ENCODE measurements around the gene CERS1.

CERS1 gene

DNA sequence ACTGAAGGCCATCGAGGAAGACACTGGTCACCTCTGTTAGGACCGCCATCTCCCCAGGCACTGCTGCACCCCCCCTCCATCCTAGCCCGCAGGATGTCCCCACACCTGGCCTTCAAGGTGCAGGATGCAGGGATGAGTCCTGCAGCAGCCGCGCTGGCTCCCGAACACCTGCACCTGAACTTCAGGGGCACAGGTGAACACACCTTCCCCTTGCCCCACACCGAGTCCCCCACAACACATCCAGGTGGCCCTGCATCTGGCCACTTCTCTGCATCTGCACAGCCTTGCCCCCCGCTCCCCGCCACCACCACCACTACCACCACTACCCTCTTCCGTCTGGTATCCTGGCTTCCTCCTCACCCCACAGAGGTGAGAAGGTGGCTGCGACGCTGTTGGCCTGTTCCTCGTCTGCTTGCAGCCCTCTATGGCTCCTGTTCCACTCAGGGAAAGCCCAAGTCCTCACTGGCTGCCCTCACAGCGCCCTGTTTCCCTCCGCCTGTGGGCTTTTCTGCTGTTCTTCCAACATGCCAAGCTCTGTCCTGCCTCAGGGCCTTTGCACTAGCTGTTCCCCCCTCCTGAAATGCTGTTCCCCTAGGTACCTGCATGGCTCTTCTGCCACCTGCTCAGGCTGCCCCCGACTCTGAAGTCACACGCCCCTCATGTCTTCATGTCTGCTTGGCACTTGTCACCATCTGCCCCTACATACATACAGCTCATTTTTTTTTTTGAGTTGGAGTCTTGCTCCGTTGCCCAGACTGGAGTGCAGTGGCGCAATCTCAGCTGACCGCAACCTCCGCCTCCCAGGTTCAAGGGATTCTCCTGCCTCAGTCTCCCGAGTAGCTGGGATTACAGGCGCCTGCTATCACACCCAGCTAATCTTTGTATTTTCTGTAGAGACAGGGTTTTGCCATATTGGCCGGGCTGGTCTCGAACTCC lies 1.4 kb upstream of the CERS1 start:
- DNase-seq = no peak

DNA sequence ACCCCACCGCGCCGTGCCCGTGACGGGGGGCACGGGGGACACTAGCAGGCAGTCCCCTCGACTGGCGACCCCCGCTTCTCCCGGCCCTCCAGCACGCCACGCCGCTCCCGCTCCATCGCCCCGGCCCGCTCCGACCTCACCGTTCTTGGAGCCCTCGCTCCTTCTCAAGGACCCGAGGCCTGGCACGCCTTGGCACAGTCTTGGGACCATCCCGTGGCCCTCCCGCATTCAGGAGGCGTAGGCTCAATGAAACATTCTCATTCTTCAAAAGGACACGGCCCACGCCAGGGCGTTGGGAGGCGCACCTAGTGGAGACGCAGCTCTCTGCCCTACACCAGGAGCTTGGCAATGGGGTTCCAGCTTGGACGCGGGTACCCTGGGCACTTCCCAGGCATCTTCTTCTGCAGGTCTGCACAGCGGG lies 473 bp upstream of the CERS1 start:
- no peak for DNase-seq

DNA sequence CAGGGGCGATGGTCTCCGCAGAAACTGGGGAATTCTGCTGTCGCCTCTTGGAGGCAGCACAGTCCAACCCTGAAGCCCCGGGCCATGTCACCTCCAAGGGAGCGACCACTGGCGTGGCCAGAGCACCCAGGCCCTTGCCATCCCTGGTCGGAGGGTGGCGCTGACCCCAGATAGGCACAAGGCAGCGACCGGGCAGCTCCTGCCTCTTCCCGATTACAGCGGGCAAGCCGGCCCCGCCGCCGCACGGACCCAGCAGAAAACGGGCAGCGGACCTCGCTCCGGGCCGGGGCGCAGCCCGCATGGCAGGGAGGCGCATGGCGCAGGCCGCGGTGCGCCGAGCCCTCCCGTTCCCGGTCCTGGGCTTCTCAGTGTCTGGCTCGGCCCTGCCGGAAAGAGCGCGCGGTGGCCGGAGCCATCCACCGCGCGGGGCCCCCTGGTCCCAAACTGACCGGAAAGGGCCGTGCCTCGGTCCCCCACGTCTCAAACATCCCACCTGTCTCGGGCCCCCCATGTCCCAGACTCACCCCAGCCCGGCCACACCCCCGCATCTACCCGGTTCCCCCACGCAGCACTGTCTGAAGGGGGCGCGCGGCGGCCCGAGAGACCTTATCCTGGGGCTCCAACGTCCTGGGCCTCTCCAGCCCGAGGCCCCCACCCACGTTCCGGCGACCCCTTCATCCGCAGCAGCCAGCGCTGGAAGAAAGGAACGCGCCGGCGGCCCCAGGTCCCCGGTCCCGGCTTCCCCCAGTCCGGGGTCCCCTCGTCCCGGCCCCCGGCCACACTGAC lies 727 bp downstream of the CERS1 start:
- no peak for DNase-seq

DNA sequence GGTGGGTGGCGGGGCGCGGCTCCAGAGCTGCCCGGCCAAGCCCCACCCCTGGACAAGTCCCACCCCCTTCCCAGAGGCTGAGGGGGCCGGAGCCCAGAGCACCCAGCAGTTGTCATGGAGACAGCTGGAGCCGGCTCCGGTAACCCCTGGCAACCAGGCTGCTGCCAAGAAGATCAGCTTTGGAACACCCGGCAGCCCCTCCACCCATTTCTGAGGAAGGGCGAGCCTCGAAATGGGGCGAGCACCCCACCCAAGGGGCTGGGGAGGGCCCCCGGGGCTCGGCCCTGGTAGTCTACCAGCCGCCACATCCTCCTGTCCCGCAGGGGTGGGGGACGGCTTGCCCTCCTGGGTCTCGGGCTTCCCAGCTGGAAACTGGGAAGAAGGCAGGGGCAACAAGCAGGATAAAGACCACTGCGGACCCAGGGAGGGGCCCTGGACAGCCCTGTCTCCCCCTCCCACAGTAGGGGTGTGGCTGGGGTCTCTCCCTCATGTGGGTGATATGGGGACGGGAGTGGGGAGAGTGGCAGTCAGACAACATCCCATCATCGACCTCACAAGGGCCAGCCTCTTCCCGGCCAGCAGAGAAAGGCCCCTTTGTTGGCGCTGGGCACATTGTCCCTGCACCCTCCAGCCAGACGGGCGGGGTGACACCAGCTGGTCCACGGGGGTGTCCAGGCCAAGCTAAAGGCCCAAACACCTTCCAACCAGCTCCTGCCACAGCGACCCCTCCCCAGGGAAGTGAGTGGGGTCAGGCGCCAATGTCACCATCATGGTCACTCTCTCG lies 1.5 kb downstream of the CERS1 start:
- no peak for DNase-seq

DNA sequence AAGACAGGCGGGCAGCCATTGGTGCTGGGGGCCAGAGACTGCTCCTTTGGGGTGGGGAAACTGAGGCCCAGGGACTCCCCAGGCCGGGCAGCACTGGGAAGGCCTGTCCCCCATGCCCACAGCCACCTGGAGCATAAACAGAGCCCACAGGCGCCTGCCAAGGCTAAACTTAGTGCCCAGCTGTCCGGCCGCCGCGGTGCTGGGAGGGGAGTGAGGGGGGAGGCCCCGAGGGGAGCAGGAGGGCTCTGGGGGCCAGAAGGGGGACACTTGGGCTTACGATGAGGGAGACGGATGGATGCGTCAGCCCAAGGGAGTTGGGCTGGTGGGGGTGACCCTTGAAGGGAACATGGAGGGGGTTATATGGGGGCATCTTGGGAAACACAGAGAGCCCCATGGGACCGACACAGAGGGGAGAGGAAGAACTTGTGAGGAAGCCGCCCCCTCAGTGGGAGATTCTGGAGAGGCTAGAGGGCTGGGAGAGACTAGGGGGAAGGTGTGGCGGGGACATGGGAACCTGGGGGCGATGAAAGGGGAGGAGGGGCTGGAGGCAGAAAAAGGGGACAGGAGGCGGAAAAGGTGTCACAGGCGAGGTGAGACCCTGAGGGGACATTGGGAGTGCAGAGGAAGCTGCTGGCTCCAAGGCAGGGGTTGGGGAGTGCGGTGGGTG lies 2.2 kb downstream of the CERS1 start:
- no peak for DNase-seq

DNA sequence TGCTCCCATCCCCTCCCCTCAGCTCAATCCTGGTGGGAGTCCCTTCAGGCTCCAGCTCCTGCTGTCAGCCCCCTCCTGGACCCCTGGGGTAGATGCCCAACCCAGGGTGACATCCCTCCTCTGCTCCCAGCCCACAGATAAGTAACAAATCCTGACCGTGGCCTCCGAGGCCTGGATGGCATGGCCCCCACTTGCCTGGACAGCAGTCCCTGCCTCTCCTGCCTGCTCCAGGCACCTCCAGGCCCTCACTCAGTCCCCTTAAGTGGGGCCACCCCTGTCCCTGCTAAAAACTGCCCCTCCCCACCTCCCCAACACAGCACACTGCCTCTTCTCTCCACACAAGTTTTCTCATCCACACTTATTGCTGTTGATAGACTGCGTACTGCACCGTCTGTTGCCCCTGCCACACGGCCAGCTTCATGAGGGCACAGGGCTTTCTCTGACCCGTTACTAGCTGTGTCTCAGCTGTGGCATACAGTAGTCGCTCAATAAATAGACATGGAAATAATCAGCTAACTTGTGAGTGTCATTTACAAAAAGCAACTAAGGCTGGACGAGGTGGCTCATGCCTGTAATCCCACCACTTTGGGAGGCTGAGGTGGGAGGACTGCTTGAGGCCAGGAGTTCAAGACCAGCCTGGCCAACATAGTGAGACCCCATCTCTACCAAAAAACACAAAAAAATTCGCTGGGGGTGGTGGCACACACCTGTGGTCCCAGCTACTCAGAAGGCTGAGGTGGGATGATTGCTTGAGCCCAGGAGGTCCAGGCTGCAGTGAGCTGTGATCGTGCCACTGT lies 5.8 kb downstream of the CERS1 start:
- no peak for DNase-seq

DNA sequence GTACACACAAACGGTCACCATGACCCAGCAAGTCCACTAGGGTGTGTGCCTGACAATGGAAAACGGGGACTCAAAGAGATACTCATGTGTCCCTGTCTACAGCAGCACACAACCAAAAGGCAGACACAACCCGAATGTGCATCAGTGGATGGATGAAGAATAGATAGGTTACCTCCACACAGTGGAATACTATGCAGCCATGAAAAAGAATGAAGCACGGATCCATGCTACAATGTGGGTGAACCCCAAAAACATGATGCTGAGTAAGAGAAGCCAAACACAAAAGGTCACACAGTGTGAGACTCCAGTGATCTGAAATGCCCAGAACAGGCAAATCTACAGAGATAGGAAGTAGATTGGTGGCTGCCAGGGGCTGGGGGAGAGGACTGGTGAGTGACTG lies 9.0 kb downstream of the CERS1 start:
- no peak for DNase-seq

DNA sequence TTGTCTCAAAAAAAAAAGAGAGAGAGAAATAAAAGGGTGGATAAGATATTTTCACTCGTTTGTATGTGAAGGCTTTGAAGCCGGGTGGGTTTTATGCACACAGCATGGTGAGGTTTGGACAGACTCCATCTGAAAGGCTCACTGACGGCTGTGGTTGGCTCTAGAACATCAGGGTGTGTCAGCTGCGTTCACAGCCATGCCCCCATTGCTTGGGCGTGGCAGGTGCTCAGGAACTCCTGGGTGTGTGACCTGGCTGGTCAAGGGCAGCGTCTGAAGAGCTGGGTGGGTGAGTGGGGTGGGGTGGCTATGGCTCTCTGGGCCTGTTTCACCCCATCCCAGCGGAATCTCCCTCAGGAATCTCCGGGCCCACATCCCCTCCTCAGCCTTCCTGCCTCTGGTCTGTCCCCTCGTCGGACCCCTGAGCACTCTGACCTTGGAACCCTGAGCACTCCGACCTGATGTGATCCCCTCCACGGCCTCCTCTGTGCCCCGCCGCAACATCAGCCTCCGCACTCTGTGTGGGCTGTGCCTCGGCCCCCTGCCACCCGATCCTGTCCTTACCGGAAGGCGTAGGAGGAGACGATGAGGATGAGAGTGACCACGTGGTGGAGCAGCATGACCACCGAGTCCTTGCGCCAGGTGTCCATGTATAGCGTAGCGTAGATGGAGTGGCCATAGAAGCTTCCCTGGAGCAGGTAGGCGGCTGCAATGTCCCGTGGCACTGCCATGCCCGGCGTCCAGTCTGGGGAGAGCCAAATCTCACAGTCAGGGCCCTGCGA lies 12.2 kb downstream of the CERS1 start:
- no peak for DNase-seq

DNA sequence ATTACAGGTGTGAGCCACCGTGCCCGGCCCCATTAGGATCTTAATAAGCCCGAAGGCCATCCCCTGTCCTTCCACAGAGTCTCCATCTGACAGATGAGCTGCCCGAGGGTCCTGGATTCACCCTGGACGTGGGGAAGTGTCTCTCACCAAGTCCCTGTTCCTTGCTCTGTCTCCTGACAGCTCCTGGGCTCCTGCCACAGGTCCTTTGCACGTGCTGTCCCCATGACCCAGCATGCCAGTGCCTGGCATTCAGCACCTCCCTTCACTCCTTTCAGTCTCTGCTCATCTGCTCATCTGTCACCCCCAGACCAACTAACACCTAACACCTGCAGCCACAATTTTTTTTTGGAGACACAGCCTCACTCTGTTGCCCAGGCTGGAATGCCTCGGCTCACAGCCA lies 14.5 kb downstream of the CERS1 start:
- DNase-seq = no peak

DNA sequence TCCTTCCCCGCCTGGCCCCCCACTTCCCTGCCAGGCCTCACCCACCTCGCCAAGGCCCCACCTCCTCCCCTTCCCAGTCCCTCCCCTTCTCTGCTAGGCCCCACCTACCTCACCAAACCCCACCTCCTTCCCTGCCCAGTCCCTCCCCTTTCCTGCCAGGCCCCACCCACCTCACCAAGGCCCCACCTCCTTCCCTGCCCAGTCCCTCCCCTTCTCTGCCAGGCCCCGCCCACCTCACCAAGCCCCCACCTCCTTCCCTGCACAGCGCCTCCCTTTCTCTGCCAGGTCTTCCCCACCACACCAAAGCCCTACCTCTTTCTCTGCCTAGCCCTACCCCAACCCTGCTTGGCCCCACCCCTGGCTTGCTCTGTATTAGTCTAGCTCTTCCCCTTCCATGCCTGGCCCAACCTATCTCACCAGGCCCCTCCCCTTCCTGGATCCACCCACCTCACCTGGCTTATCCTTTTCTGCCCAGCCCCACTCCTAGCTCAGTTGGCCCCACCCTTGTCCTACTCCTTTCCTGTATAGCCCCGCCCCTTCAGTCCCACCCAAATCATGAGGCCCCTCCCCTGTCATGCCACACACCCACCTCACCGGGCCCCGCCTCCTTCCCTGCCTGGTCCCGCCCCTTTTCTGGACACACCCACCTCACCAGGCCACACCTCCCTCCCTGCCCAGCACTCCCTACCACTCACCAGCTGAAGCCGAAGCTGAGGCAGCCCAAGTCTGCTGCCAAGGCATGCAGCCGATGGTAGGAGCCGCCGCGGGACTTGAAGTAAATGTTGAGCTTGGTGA lies 16.2 kb downstream of the CERS1 start:
- no peak for DNase-seq

DNA sequence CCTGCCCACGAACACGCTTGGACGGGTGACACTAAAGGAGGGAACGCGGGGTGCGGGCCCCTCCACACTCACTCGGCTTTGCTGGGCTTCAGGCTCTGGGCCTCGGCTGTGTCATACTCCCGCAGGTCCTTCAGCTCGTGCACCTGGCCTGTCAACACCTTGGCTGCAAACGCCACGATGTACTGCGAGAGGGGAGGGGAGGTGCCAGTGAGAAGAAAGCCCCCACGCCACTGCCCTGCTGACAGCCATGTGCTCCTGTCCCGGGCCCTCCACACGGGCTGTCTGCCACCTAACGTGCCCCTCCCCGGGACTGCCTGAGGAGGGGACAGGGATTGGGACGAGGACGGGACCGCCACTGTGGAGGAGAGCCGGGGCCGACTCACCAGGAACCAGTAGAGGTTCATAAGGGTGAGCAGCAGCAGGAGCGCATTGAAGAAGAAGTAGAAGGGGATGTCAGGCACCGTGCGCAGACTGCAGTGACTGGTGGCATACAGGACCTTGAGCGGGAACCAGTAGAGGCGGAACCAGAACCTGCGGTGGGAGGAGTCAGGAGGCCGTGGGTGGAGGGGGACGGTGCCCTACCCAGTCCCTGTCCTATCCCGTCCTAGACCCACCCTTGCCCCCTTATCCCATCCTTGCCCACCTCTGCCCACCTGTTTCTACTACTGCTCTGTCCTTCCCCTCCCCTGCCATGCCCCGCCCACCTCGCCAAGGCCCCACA lies 16.9 kb downstream of the CERS1 start:
- no peak for DNase-seq

DNA sequence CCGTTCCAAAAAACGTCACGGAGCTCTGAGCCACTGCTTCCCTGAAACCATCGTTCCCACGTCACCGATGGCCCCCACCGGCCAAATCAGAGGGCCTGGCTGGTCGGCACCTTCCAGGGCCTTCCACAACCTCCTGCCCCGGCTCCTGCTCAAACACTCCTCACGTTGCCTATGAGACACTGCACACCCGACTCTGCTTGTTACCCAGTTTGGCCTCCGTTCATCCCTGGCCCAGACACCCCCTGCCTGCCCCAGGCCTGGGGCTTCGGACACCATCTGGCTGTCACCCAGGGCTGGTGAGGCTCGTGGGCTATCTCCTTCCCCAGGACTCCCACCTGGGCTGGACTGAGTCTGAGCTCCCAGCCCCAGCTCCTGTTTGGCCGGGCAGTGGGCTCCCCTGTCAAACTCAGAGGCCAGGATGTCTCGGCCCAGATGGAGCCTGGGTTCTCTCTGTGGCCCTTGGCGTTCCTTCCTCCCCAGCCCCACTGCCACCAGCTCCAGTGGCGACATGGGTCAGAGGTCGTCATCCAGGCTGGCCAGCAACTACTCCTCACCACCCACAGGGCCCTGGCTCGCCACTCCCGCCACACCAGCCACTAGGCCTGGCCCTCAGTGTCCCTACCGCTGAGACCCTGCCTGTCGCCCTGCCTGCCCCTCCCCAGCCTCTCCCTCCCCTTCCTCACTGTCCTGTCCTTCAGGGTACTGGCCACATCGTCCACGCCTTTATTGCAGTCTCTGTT lies 17.7 kb downstream of the CERS1 start:
- DNase-seq = no peak

DNA sequence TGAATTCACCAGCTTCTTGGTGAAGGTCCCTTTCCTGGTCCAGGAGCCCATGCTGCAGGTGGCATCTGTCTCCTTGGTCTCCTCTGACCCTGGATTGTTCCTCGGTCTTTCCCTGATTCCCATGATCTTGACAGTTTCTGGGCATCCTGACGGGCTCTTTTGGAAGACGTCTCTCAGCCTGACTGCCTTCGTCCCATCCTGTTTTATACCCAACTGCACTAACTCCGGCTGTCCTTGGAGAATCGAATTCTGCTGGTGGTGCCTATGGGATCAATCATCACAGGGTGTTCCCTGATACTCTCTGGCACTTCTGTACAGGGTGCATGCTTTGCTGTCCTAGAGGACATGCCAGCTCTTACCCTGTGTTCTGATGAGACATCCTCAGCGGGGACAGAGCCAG lies 19.1 kb downstream of the CERS1 start:
- DNase-seq = no peak

DNA sequence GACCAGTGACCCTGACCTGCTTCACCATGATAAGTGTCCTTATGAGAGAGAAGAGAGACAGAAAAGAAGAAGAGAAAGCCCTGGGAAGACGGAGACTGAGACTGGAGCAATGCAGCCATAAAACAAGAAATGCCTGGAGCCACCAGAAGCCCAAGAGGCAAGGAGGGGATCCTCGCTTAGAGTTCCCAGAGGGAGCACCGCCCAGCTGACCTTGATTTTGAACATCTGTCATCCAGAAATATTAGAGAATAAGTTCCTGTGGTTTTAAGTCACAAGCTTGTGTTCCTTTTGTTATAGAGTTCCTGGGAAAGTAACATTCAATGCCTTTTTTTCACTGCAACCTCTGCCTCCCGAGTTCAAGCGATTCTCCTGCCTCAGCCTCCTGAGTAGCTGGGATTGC lies 20.2 kb downstream of the CERS1 start:
- no peak for DNase-seq

DNA sequence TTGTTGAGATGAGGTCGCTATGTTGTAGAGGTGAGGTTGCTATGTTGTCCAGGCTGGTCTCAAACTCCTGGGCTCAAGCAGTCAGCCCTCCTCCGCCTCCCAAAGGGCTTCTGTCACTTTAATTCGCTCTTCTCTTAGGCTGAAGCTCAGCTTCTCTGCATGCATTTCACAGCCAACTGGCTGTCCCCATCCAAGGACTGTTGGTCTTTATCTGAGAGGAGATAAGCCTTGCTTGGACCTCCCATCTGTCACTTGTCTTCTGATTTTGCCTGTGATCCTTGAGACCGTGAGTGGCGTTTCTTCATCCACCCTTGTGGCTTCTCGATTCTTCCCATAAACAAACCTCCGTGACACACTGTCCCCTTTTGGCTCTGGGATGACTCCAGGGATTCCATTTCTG lies 24.4 kb downstream of the CERS1 start:
- no peak for DNase-seq

DNA sequence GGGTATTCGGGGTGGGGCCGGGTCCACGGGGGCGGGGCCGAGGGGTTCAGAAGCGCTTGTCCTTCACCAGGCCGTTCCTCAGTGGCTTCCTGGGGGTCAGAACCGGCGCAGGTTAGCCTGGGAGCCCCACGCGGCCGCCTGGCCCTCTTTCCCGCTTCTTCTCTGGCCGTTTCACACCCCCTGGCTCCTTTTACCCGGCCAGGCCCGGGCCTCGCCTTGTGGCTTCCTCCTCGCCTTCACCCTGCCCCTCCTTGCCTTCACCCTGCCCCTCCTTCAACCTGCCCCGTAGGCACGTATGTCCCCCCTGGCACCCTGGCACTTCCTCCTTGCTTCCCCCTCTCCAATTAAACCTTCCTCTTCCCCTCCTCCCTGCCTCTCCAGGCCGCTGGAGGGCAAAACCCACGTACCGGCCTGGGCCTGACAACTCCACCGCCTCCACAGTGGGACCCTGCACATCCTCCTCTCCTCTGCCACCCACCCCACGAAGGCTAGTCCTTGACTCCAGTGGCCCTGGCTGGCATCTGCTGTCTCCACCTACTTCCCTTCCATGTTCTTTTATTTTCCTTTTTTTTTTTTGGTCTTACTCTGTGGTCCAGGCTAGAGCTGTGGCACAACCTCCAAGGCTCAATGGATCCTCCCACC lies 25.3 kb downstream of the CERS1 start:
- DNase-seq = no peak

DNA sequence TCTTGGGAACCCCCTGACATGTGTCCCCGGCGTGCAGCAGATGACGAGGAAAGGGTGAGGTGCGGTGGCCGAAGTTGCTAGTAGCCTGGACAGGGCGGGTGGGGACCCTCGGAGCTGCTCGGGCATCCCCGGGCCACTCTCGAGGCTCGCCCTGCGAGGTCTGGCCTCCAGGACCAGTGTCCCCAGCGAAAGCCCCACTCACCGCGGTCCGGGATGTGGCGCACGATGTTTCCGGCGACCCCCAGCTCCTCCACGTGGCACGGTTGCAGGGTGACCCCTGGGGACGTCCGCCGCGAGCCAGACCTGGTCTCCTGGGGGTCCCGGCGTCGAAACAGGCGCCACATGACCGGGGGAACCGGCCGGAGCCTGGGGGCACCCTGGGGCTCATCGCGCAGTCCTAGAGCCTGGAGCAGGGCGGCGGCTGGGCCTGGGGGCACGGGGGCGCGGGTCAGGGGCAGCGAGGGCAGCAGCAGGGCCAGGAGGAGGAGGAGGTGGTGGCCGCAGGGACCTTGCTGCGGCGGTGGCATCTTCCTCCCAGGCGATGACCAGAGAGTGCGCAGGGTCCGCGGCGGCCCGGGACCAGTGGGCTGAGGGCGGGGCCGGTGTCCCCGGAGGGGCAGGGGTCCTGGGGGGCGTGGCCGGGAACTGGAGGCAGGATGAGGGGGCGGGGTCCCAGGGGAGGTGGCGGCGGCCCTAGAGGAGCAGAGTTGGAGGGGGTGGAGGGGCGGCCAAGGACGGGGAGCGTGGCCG lies 26.0 kb downstream of the CERS1 start:
- no peak for DNase-seq

All from activated naive CD4-positive, alpha-beta T cell (primary cell).